Activated T-helper 2 cell treated with anti-CD3 and anti-CD28 coated beads, Interferon-gamma antibody, Interleukin-2, Interleukin-4, amounts not matched to agents 10 μg/mL and 5 μg/mL and 100 μg/mL, durations not matched to agents 14 hours and 24 hours and 36 hours (primary cell): Measurements from ENCODE around the gene ATP5F1B. TPM values are rescaled to one million over a fixed set of nuclear protein-coding genes. Genes with fewer than 3 reads are reported as not detected.
"Not testable (repeated sequence)": the region's sequence is repeated elsewhere in the genome, so short reads cannot be mapped to it uniquely, and the experiment has no call there.

Source experiments
- DNase-seq: peaks from one replicate; pipeline ENCODE4 v3.0.0; 2021; ENCODE audit warnings: low spot score
- H3K27ac Mint-ChIP-seq: one replicate; pipeline ENCODE4 v1.8.0; 2021; ENCODE audit warnings: mixed read lengths
- H3K27me3 Mint-ChIP-seq: one replicate; pipeline ENCODE4 v1.8.0; 2021; ENCODE audit warnings: low read depth, mixed read lengths
- H3K36me3 Mint-ChIP-seq: one replicate; pipeline ENCODE4 v1.8.0; 2021; ENCODE audit warnings: low read depth, mixed read lengths
- H3K4me1 Mint-ChIP-seq: one replicate; pipeline ENCODE4 v1.8.0; 2021; ENCODE audit warnings: low read depth, mixed read lengths
- H3K4me3 Mint-ChIP-seq: one replicate; pipeline ENCODE4 v1.8.0; 2021; ENCODE audit warnings: low read depth, mild to moderate bottlenecking, moderate library complexity, mixed read lengths
- H3K9me3 Mint-ChIP-seq: one replicate; pipeline ENCODE4 v1.8.0; 2021; ENCODE audit warnings: mixed read lengths
- intact Hi-C: fragments of 100-400 bp; cut with micrococcal nuclease; formaldehyde crosslinking; loops from one replicate; pipeline ENCODE4 v1.15.1; 2023
- total RNA-seq: library from RNA; stranded (reverse); gene quantifications from 2 replicates; pipeline ENCODE4 v1.2.3, GENCODE V29; 2022

ATP5F1B gene
- total RNA-seq, 1 donor from 2014 or later = 729 TPM

DNA sequence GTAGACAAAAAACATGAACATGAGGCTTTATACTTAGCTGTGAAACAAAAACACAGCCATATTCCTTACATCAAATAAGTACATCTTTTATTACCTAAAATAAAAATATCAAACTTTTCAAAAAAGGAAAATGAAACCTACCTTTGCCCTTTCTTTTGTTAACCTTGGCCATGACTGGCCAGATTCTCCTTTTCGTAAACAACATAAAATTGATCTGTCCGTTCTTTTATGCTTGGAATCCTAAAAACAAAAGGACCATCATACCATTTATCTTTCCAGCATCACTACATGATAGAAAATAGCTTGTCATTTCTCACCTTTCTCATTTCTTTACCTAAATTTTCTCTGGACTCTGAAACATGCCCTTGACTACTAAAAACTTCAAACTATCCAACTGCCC, 25.8 kb upstream of the ATP5F1B start:
- Mint-ChIP-seq H3K27ac (no peak overlapping the region), H3K36me3 (peaks cover 70% of the 10 kb centered on the region), H3K9me3 (no peaks in the 10 kb centered on the region), H3K4me1 (peaks cover 32% of the 10 kb centered on the region), H3K4me3 (no peak overlapping the region), H3K27me3 (no peaks in the 10 kb centered on the region)
- no peak for DNase-seq
- intact Hi-C loops = no loop called here

DNA sequence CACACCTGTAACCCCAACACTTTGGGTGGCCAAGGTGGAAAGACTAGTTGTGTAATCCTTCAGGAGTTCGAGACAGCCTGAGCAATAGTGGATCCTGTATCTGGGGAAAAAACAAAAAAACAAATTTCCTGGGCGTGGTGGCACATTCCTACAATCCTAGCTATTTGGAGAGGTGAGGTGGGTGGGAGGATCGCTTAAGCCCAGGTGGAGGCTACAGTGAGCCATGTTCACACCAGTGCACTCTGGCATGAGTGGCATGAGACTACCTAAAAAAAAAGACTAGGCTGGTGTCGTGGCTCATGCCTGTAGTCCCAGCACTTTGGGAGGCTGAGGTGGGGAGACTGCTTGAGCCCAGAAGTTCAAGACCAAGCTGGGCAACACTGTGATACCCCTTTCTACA, 25.1 kb upstream of the ATP5F1B start:
- H3K9me3 Mint-ChIP-seq = no peaks in the 10 kb centered on the region
- no peaks in the 10 kb centered on the region for H3K27me3 Mint-ChIP-seq
- intact Hi-C loops = no loop called here
- H3K4me3 Mint-ChIP-seq = no peak overlapping the region
- no peak for DNase-seq
- no peak overlapping the region for H3K27ac Mint-ChIP-seq
- H3K36me3 Mint-ChIP-seq = peaks cover 73% of the 10 kb centered on the region
- H3K4me1 Mint-ChIP-seq = peaks cover 30% of the 10 kb centered on the region

DNA sequence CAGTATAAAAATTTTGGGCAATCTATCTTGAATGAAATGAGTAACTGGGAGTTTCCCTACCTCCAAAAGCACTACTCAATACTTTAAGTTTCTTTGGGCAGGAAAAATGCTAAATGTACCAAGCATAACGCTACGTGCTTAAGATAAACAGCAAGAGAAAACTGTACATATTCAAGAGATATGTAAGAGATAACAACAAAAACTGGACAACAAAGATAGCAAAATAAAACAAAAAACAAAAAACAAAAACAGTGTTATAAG, 22.3 kb upstream of the ATP5F1B start:
- peaks cover 88% of the 10 kb centered on the region for H3K36me3 Mint-ChIP-seq
- peaks cover 29% of the 10 kb centered on the region for H3K4me1 Mint-ChIP-seq
- H3K4me3 Mint-ChIP-seq = no peak overlapping the region
- no peak overlapping the region for H3K27ac Mint-ChIP-seq
- H3K9me3 Mint-ChIP-seq = no peaks in the 10 kb centered on the region
- no peaks in the 10 kb centered on the region for H3K27me3 Mint-ChIP-seq
- DNase-seq = no peak
- intact Hi-C loops = no loop called here

DNA sequence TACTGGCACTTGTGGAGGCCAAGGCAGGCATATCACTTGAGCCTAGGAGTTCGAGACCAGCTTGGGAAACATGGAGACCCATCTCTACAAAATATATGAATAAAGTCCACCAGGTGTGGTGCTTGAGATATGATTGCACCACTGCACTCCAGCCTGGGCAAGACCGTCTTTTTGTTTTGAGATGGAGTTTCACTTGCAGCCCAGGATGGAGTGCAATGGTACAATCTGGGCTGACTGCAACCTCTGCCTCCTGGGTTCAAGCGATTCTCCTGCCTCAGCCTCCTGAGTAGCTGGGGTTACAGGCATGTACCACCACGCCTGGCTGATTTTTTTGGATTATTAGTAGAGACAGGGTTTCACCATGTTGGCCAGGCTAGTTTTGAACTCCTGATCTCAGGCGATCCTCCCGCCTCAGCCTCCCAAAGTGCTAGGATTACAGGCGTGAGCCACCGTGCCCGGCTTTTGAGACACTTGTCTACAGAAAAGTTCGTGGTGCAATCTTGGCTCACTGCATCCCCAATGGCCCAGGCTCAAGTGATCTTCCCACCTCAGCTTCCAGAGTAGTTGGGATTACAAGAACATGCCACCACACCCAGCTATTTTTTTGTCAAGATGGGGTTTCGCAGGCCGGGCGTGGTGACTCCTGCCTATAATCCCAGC, 16.3 kb upstream of the ATP5F1B start:
- H3K36me3 Mint-ChIP-seq = peaks cover 47% of the 10 kb centered on the region
- intact Hi-C loops = no loop called here
- H3K27ac Mint-ChIP-seq = no peak overlapping the region
- H3K4me3 Mint-ChIP-seq = no peak overlapping the region
- no peak for DNase-seq
- peaks cover 15% of the 10 kb centered on the region for H3K4me1 Mint-ChIP-seq
- no peaks in the 10 kb centered on the region for H3K27me3 Mint-ChIP-seq
- H3K9me3 Mint-ChIP-seq = no peaks in the 10 kb centered on the region

- H3K4me3 Mint-ChIP-seq = no peak overlapping the region
- H3K27me3 Mint-ChIP-seq = no peaks in the 10 kb centered on the region
- no peaks in the 10 kb centered on the region for H3K9me3 Mint-ChIP-seq
- peaks cover 45% of the 10 kb centered on the region for H3K36me3 Mint-ChIP-seq
- no peak for DNase-seq
- intact Hi-C loops = no loop called here
- peaks cover 15% of the 10 kb centered on the region for H3K4me1 Mint-ChIP-seq
- H3K27ac Mint-ChIP-seq = no peak overlapping the region
Observed at GRCh38 chr12:56661560-56661959, 15.8 kb upstream of the ATP5F1B start.

- H3K4me1 Mint-ChIP-seq = peaks cover 13% of the 10 kb centered on the region
- no peak overlapping the region for H3K4me3 Mint-ChIP-seq
- H3K9me3 Mint-ChIP-seq = peaks cover 9% of the 10 kb centered on the region
- no peak for DNase-seq
- intact Hi-C loops = no loop called here
- H3K36me3 Mint-ChIP-seq = peaks cover 34% of the 10 kb centered on the region
- H3K27me3 Mint-ChIP-seq = no peaks in the 10 kb centered on the region
- peak overlapping the region; percentile 21 for H3K27ac Mint-ChIP-seq
Observed at GRCh38 chr12:56658921-56659320, 13.1 kb upstream of the ATP5F1B start.

DNA sequence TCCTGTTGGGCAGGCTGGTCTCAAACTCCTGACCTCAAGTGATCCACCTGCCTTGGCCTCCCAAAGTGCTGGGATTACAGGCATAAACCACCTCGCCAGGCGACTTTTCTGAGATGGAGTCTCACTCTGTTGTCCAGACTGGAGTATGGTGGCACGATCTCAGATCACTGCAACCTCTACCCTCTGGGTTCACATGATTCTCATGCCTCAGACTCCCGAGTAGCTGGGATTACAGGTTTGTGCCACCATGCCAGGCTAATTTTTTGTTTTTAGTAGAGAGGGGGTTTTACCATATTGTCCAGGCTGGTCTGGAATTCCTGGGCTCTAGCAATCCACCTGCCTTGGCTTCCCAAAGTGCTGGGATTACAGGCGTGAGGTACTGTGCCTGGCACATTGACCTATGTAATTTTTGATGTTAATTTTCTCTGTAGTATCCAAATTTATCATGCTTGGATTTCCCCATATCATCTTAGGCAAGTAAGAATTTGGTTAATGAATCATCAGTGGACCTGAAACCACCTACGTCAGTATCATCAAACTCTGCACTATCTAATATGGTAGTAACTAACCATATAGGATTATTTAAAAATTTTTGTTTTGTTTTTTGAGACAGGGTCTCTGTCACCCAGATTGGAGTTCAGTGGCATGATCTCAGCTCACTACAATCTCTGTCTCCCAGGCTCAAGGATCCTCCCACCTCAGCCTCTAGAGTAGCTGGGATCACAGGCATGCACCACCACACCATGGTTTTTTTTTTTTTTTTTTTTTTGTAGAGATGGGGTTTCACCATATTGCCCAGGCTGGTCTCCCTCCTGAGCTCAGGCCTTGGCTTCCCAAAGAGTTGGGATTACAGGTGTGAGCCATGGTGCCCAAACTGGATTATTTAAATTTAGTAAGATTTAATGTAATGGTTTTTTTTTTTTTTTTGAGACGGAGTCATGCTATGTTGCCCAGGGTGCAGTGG, 11.9 kb upstream of the ATP5F1B start:
- Mint-ChIP-seq H3K4me3 (no peak overlapping the region), H3K9me3 (peaks cover 21% of the 10 kb centered on the region), H3K4me1 (peaks cover 10% of the 10 kb centered on the region), H3K27me3 (no peaks in the 10 kb centered on the region), H3K27ac (peak overlapping the region; percentile 83), H3K36me3 (peaks cover 31% of the 10 kb centered on the region)
- DNase-seq = no peak
- intact Hi-C loops = no loop called here

- H3K4me1 Mint-ChIP-seq, DNase-seq, H3K4me3 Mint-ChIP-seq, H3K27ac Mint-ChIP-seq, H3K27me3 Mint-ChIP-seq, intact Hi-C loops: not testable (repeated sequence)
- H3K36me3 Mint-ChIP-seq = peaks cover 26% of the 10 kb centered on the region
- H3K9me3 Mint-ChIP-seq = peaks cover 23% of the 10 kb centered on the region
Observed at GRCh38 chr12:56653781-56654180, 8.0 kb upstream of the ATP5F1B start.

- H3K27ac Mint-ChIP-seq, H3K27me3 Mint-ChIP-seq, DNase-seq, H3K4me3 Mint-ChIP-seq, intact Hi-C loops, H3K9me3 Mint-ChIP-seq: not testable (repeated sequence)
- Mint-ChIP-seq H3K36me3 (peaks cover 38% of the 10 kb centered on the region), H3K4me1 (peaks cover 20% of the 10 kb centered on the region)
Observed at GRCh38 chr12:56648023-56648422, 2.2 kb upstream of the ATP5F1B start.

- intact Hi-C loops = no loop called here
- Mint-ChIP-seq H3K36me3 (peaks cover 54% of the 10 kb centered on the region), H3K4me3 (peak overlapping the region; percentile 98), H3K4me1 (peaks cover 29% of the 10 kb centered on the region), H3K9me3 (no peaks in the 10 kb centered on the region), H3K27me3 (no peaks in the 10 kb centered on the region), H3K27ac (peak overlapping the region; percentile 97)
- DNase-seq = no peak
Observed at GRCh38 chr12:56645201-56645716, 525 bp downstream of the ATP5F1B start.

- intact Hi-C loops = no loop called here
- Mint-ChIP-seq H3K27me3 (no peaks in the 10 kb centered on the region), H3K4me1 (peaks cover 33% of the 10 kb centered on the region), H3K9me3 (no peaks in the 10 kb centered on the region), H3K36me3 (peaks cover 60% of the 10 kb centered on the region), H3K4me3 (peak overlapping the region; percentile 98), H3K27ac (peak overlapping the region; percentile 97)
- no peak for DNase-seq
Observed at GRCh38 chr12:56644654-56645053, 1.1 kb downstream of the ATP5F1B start.

GRCh38 chr12:56641219-56641618, 4.6 kb downstream of the ATP5F1B start:
- Mint-ChIP-seq H3K4me3 (no peak overlapping the region), H3K27ac (no peak overlapping the region), H3K4me1 (peaks cover 44% of the 10 kb centered on the region), H3K36me3 (peaks cover 88% of the 10 kb centered on the region), H3K9me3 (no peaks in the 10 kb centered on the region), H3K27me3 (no peaks in the 10 kb centered on the region)
- DNase-seq = no peak
- intact Hi-C loops = no loop called here

DNA sequence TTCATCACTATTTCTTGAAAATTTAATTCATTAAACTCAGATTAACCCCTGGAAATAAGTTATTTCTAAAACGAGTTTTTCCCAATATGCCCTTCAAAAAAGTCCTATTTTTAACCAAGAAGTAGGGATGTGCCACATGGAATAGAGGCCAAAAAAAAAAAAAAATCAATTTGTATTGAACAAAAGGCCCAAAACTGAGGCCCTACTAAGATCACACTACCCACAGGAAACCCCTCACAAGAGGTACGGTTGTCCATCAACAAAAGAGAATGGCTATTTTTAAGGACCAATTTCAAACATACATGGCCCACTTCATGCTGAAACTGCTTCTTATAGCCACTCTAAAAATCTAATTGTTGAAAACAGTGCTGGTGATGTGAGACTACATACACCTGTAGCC, 8.2 kb downstream of the ATP5F1B start:
- peak overlapping the region; percentile 93 for H3K27ac Mint-ChIP-seq
- H3K4me1 Mint-ChIP-seq = peaks cover 47% of the 10 kb centered on the region
- intact Hi-C loops = loop anchor here (2.0 to 10.0 kb wide), 5 partner anchors 87 to 900 kb away; partner anchors contain the start of genes ESYT1, NAB2, NACA and PYM1
- H3K9me3 Mint-ChIP-seq = no peaks in the 10 kb centered on the region
- H3K4me3 Mint-ChIP-seq = no peak overlapping the region
- no peaks in the 10 kb centered on the region for H3K27me3 Mint-ChIP-seq
- no peak for DNase-seq
- H3K36me3 Mint-ChIP-seq = peaks cover 52% of the 10 kb centered on the region
